ENCODE data around the gene COL5A1. TPM values are rescaled to one million over a fixed set of nuclear protein-coding genes. Genes with fewer than 3 reads are reported as not detected.

COL5A1 gene
- total RNA-seq, 4 donors from 2014 or later = 13.3 to 55.0 (median 27.0) TPM

GRCh38 chr9:134658378-134658955 is 16.9 kb downstream of the COL5A1 start:
- TF ChIP-seq CTCF (IDR thresholded peaks at IDR 0.05) = no peak
- no peak for DNase-seq (ENCODE audit: low spot score)
- ATAC-seq (ENCODE audit: low FRiP score) = no peak

GRCh38 chr9:134659688-134660131 is 18.1 kb downstream of the COL5A1 start:
- no peak for ATAC-seq (ENCODE audit: low FRiP score)
- DNase-seq (ENCODE audit: low spot score) = no peak
- TF ChIP-seq CTCF (IDR thresholded peaks at IDR 0.05) = no peak

GRCh38 chr9:134660407-134660806 is 18.8 kb downstream of the COL5A1 start:
- DNase-seq (ENCODE audit: low spot score) (no peak), ATAC-seq (ENCODE audit: low FRiP score) (no peak)
- no peak for TF ChIP-seq CTCF (IDR thresholded peaks at IDR 0.05)

- no peak for ATAC-seq (ENCODE audit: low FRiP score)
- TF ChIP-seq CTCF (IDR thresholded peaks at IDR 0.05) = no peak
- no peak for DNase-seq (ENCODE audit: low spot score)
Measured at GRCh38 chr9:134661299-134661698, 19.7 kb downstream of the COL5A1 start.

- ATAC-seq (ENCODE audit: low FRiP score) (peak; percentile 88), DNase-seq (ENCODE audit: low spot score) (no peak)
- no peak for TF ChIP-seq CTCF (IDR thresholded peaks at IDR 0.05)
Measured at GRCh38 chr9:134661791-134662142, 20.2 kb downstream of the COL5A1 start.

- ATAC-seq (ENCODE audit: low FRiP score) (peak; percentile 88), DNase-seq (ENCODE audit: low spot score) (no peak)
- TF ChIP-seq CTCF (IDR thresholded peaks at IDR 0.05) = no peak
Measured at GRCh38 chr9:134662143-134662876, 20.7 kb downstream of the COL5A1 start.

- TF ChIP-seq CTCF (IDR thresholded peaks at IDR 0.05) = no peak
- ATAC-seq (ENCODE audit: low FRiP score) = no peak
- no peak for DNase-seq (ENCODE audit: low spot score)
Measured at GRCh38 chr9:134663084-134663483, 21.5 kb downstream of the COL5A1 start.
